ENCODE measurements around the gene ASB1.

- TF ChIP-seq CTCF (IDR thresholded peaks at IDR 0.05) = no peak
- TF ChIP-seq POLR2A (IDR thresholded peaks at IDR 0.05) = no peak
These were observed 46.8 kb downstream of the ASB1 start for GRCh38 chr2:238473523-238473922.

Data from esophagus squamous epithelium (tissue), 4 donors.